ENCODE results near the gene TMEM52.

TMEM52 gene

DNA sequence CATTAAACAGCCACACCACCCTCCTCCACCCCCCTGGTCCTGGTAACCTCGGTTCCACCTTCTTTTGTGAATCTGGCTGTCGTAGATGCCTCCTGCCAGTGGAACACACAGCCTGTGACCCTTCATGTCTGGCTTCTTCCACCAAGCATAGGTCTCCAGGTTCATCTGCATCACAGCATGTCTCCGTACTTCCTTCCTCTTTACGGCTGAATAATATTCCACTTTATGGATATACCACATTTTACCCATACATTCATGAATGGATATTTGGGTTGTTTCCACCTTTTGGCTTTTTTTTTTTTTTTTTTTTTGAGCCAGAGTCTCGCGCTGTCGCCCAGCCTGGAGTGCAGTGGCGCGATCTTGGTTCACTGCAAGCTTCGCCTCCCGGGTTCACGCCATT is 15.9 kb downstream of the TMEM52 start:
- Histone ChIP-seq H3K4me1 (ENCODE audit: insufficient read depth, low read length) (peaks cover 7% of the 10 kb centered on the region), H3K27me3 (ENCODE audit: insufficient read depth, low read length, poor library complexity) (no peaks in the 10 kb centered on the region), H3K27ac (ENCODE audit: low read length) (no peak overlapping the region), H4K20me1 (ENCODE audit: insufficient read depth, low read length) (peaks cover 3% of the 10 kb centered on the region), H2AFZ (ENCODE audit: low read depth, low read length) (no peak overlapping the region), H3K4me3 (ENCODE audit: low read depth in 1 of 2, low read length in 2 of 2) (no peak overlapping the region), H3K9ac (ENCODE audit: low read depth, low read length) (no peak overlapping the region), H3K4me2 (ENCODE audit: insufficient read depth, low read length) (no peak overlapping the region), H3K9me3 (ENCODE audit: insufficient read depth, low read length, severe bottlenecking) (no peaks in the 10 kb centered on the region), H3K36me3 (ENCODE audit: insufficient read depth, low read length) (no peaks in the 10 kb centered on the region), H3K79me2 (ENCODE audit: insufficient read depth, low read length) (no peaks in the 10 kb centered on the region)
- TF ChIP-seq, protein P1, sequence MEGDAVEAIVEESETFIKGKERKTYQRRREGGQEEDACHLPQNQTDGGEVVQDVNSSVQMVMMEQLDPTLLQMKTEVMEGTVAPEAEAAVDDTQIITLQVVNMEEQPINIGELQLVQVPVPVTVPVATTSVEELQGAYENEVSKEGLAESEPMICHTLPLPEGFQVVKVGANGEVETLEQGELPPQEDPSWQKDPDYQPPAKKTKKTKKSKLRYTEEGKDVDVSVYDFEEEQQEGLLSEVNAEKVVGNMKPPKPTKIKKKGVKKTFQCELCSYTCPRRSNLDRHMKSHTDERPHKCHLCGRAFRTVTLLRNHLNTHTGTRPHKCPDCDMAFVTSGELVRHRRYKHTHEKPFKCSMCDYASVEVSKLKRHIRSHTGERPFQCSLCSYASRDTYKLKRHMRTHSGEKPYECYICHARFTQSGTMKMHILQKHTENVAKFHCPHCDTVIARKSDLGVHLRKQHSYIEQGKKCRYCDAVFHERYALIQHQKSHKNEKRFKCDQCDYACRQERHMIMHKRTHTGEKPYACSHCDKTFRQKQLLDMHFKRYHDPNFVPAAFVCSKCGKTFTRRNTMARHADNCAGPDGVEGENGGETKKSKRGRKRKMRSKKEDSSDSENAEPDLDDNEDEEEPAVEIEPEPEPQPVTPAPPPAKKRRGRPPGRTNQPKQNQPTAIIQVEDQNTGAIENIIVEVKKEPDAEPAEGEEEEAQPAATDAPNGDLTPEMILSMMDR (IDR thresholded peaks at IDR 0.05; ENCODE audit: borderline replicate concordance, extremely low read depth, low read length, poor library complexity, severe bottlenecking), result no peak
- TF ChIP-seq EZH2 (IDR thresholded peaks at IDR 0.05; ENCODE audit: borderline replicate concordance, low read depth, low read length, severe bottlenecking), result no peak
- no peak for ATAC-seq (ENCODE audit: insufficient read depth, low read depth)
- DNase-seq, result no peak

- Histone ChIP-seq H3K9me3 (ENCODE audit: insufficient read depth, low read length, severe bottlenecking) (no peaks in the 10 kb centered on the region), H2AFZ (ENCODE audit: low read depth, low read length) (no peak overlapping the region), H3K4me3 (ENCODE audit: low read depth in 1 of 2, low read length in 2 of 2) (no peak overlapping the region), H4K20me1 (ENCODE audit: insufficient read depth, low read length) (peaks cover 3% of the 10 kb centered on the region), H3K4me1 (ENCODE audit: insufficient read depth, low read length) (no peaks in the 10 kb centered on the region), H3K27me3 (ENCODE audit: insufficient read depth, low read length, poor library complexity) (no peaks in the 10 kb centered on the region), H3K79me2 (ENCODE audit: insufficient read depth, low read length) (no peaks in the 10 kb centered on the region), H3K9ac (ENCODE audit: low read depth, low read length) (no peak overlapping the region), H3K36me3 (ENCODE audit: insufficient read depth, low read length) (no peaks in the 10 kb centered on the region), H3K4me2 (ENCODE audit: insufficient read depth, low read length) (no peak overlapping the region), H3K27ac (ENCODE audit: low read length) (no peak overlapping the region)
- DNase-seq (no peak), ATAC-seq (ENCODE audit: insufficient read depth, low read depth) (no peak)
- TF ChIP-seq, protein P1 (IDR thresholded peaks at IDR 0.05; ENCODE audit: borderline replicate concordance, extremely low read depth, low read length, poor library complexity, severe bottlenecking), result no peak
- no peak for TF ChIP-seq EZH2 (IDR thresholded peaks at IDR 0.05; ENCODE audit: borderline replicate concordance, low read depth, low read length, severe bottlenecking)
Measured at GRCh38 chr1:1901641-1902294, 17.3 kb downstream of the TMEM52 start.

- H3K9ac ChIP-seq (ENCODE audit: low read depth, low read length), result no peak overlapping the region
- no peak for DNase-seq
- H3K36me3 ChIP-seq (ENCODE audit: insufficient read depth, low read length), result no peaks in the 10 kb centered on the region
- no peak overlapping the region for H2AFZ ChIP-seq (ENCODE audit: low read depth, low read length)
- no peak overlapping the region for H3K4me3 ChIP-seq (ENCODE audit: low read depth in 1 of 2, low read length in 2 of 2)
- H3K27me3 ChIP-seq (ENCODE audit: insufficient read depth, low read length, poor library complexity), result no peaks in the 10 kb centered on the region
- H3K79me2 ChIP-seq (ENCODE audit: insufficient read depth, low read length), result no peaks in the 10 kb centered on the region
- no peak for ATAC-seq (ENCODE audit: insufficient read depth, low read depth)
- no peak overlapping the region for H3K4me2 ChIP-seq (ENCODE audit: insufficient read depth, low read length)
- TF ChIP-seq, protein P1 (IDR thresholded peaks at IDR 0.05; ENCODE audit: borderline replicate concordance, extremely low read depth, low read length, poor library complexity, severe bottlenecking), result no peak
- no peak for TF ChIP-seq EZH2 (IDR thresholded peaks at IDR 0.05; ENCODE audit: borderline replicate concordance, low read depth, low read length, severe bottlenecking)
- no peaks in the 10 kb centered on the region for H3K4me1 ChIP-seq (ENCODE audit: insufficient read depth, low read length)
- peaks cover 3% of the 10 kb centered on the region for H4K20me1 ChIP-seq (ENCODE audit: insufficient read depth, low read length)
- H3K27ac ChIP-seq (ENCODE audit: low read length), result no peak overlapping the region
- H3K9me3 ChIP-seq (ENCODE audit: insufficient read depth, low read length, severe bottlenecking), result no peaks in the 10 kb centered on the region
Measured at GRCh38 chr1:1900883-1901640, 18.0 kb downstream of the TMEM52 start.

Data from DND-41 (cell line).